ENCODE results near the gene MUC22. TPM values are rescaled to one million over a fixed set of nuclear protein-coding genes. Genes with fewer than 3 reads are reported as not detected.
"Not testable (repeated sequence)": the region's sequence is repeated elsewhere in the genome, so short reads cannot be mapped to it uniquely, and the experiment has no call there.

Gene MUC22
- total and polyA plus RNA-seq, 11 donors, result 0.01 to 0.49 (median 0.20) TPM; not detected in 1

DNA sequence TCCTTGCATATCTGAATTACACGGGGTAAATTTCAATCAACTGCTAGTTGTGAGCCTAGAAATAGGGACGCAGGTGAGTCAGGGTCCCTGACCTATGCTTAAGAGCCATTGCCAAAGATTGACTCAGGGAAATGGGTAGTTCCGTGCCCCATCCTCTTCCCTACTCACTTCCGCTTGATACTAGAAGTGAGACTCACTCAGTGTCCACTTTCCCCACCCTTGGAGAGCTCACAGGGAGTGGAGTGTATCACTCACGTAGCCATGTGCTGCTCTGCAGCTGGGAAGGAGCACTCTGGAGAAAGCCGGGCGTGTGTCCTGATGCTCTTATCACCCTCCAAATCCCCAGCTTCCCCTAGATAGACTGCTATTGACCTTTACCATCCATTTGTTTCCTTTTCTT lies 543 bp upstream of the MUC22 start:
- no peak overlapping the region for H3K4me3 ChIP-seq
- intact Hi-C loops (cut with DNase I), result loop anchor here in 2 of 10 donors (10.0 kb wide), 2 partner anchors 65 to 265 kb away; partner anchors contain the start of genes FLOT1 (in 1 of the 2), IER3 (in 1 of the 2) and MUCL3 (in 1 of the 2)
- DNase-seq, result peak in 1 of 5 donors; percentile 1
- no peak for TF ChIP-seq POLR2A (IDR thresholded peaks at IDR 0.05)
- TF ChIP-seq, protein P1, sequence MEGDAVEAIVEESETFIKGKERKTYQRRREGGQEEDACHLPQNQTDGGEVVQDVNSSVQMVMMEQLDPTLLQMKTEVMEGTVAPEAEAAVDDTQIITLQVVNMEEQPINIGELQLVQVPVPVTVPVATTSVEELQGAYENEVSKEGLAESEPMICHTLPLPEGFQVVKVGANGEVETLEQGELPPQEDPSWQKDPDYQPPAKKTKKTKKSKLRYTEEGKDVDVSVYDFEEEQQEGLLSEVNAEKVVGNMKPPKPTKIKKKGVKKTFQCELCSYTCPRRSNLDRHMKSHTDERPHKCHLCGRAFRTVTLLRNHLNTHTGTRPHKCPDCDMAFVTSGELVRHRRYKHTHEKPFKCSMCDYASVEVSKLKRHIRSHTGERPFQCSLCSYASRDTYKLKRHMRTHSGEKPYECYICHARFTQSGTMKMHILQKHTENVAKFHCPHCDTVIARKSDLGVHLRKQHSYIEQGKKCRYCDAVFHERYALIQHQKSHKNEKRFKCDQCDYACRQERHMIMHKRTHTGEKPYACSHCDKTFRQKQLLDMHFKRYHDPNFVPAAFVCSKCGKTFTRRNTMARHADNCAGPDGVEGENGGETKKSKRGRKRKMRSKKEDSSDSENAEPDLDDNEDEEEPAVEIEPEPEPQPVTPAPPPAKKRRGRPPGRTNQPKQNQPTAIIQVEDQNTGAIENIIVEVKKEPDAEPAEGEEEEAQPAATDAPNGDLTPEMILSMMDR (IDR thresholded peaks at IDR 0.05), result no peak
- H3K4me1 ChIP-seq, result peaks cover 0 to 13% (median 8%) of the 10 kb centered on the region in 12 donors
- H3K9me3 ChIP-seq, result peaks cover 0 to 7% (median 0%) of the 10 kb centered on the region in 12 donors
- H3K27ac ChIP-seq, result no peak overlapping the region
- H3K27me3 ChIP-seq, result peaks cover 0 to 6% (median 0%) of the 10 kb centered on the region in 9 donors
- no peaks in the 10 kb centered on the region for H3K36me3 ChIP-seq
- 67 to 79% (median 75%) methylated on average over 7 of the region's 7 CpGs for WGBS, 4 donors
- ATAC-seq, result no peak

- 52 to 61% (median 58%) methylated on average over 6 of the region's 6 CpGs for WGBS, 4 donors
- intact Hi-C loops (cut with DNase I), result no loop called here
- Histone ChIP-seq H3K27ac (no peak overlapping the region), H3K9me3 (peaks cover 0 to 20% (median 0%) of the 10 kb centered on the region in 12 donors), H3K4me3 (no peak overlapping the region), H3K27me3 (peaks cover 0 to 7% (median 0%) of the 10 kb centered on the region in 9 donors), H3K36me3 (no peaks in the 10 kb centered on the region), H3K4me1 (peaks cover 0 to under 1% (median 0%) of the 10 kb centered on the region in 12 donors)
- no peak for ATAC-seq
- DNase-seq, result no peak
- no peak for TF ChIP-seq POLR2A (IDR thresholded peaks at IDR 0.05)
- TF ChIP-seq, protein P1 (IDR thresholded peaks at IDR 0.05), result no peak
Observed at GRCh38 chr6:31011153-31011552, 879 bp downstream of the MUC22 start.

DNA sequence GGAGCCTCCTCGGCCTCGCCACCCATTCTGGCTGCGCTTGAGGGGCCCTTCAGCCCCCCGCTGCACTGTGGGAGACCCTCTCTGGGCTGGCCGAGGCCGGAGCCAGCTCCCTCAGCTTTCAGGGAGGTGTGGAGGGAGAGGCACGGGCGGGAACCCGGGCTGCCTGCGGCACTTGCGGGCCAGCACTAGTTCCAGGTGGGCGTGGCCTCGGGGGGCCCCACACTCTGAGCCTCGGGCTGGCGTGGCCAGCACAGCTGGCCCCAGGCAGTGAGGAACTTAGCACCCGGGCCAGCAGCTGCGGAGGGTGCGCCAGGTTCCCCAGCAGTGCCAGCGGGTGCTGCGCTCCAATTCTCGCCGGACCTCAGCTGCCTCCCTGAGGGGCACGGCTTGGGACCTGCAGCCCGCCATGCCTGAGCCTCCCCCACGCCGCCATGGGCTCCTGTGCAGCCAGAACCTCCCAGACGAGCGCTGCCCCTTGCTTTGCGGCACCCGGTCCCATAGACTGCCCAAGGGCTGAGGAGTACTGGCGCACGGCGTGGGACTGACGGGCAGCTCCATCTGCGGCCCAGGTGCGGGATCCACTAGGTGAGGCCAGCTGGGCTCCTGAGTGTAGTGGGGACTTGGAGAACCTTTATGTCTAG lies 6.5 kb downstream of the MUC22 start:
- H3K9me3 ChIP-seq, result peaks cover 0 to 20% (median 0%) of the 10 kb centered on the region in 12 donors
- WGBS, 4 donors, result 91 to 96% (median 91%) methylated on average over 22 to 36 of the region's 36 CpGs
- DNase-seq (no peak), ATAC-seq (no peak)
- TF ChIP-seq, protein P1 (IDR thresholded peaks at IDR 0.05), result no peak
- no peak for TF ChIP-seq POLR2A (IDR thresholded peaks at IDR 0.05)
- no peak overlapping the region for H3K27ac ChIP-seq
- intact Hi-C loops (cut with DNase I), result no loop called here
- peaks cover 0 to 8% (median 0%) of the 10 kb centered on the region in 9 donors for H3K27me3 ChIP-seq
- H3K4me3 ChIP-seq, result no peak overlapping the region
- H3K36me3 ChIP-seq, result no peaks in the 10 kb centered on the region
- H3K4me1 ChIP-seq, result no peaks in the 10 kb centered on the region

DNA sequence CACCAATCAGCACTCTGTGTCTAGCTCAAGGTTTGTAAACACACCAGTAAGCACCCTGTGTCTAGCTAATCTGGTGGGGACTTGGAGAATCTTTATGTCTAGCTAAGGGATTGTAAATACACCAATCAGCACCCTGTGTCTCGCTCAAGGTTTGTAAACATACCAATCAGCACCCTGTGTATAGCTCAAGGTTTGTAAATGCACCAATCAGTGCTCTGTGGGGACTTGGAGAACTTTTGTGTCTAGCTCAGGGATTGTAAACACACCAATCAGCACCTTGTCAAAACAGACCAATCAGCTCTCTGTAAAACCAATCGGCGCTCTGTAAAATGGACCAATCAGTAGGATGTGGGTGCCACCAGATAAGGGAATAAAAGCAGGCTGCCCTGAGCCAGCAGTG lies 7.2 kb downstream of the MUC22 start:
- WGBS, 4 donors, result 89 to 100% (median 92%) methylated on average over 3 of the region's 3 CpGs
- ATAC-seq; H3K36me3 ChIP-seq; DNase-seq; H3K4me1 ChIP-seq; H3K27me3 ChIP-seq; H3K4me3 ChIP-seq; intact Hi-C loops (cut with DNase I); H3K27ac ChIP-seq: not testable (repeated sequence)
- peaks cover 0 to 20% (median 0%) of the 10 kb centered on the region in 12 donors for H3K9me3 ChIP-seq
